Type B pancreatic cell (in vitro differentiated cells): ENCODE data around the gene JPH3. TPM values are rescaled to one million over a fixed set of nuclear protein-coding genes. Genes with fewer than 3 reads are reported as not detected.

Source experiments
- DNase-seq: peaks from one replicate; pipeline ENCODE4 v3.0.0; 2021; ENCODE audit warnings: mixed read lengths; ENCODE audit not compliant: unreplicated experiment; ENCODE audit errors: extremely low spot score
- H3K27ac Mint-ChIP-seq: 2 replicates; pipeline ENCODE4 v1.8.0; 2021; ENCODE audit warnings: mild to moderate bottlenecking, mixed read lengths
- H3K27me3 Mint-ChIP-seq: 2 replicates; pipeline ENCODE4 v1.8.0; 2021; ENCODE audit warnings: mixed read lengths
- H3K36me3 Mint-ChIP-seq: 2 replicates; pipeline ENCODE4 v1.8.0; 2021; ENCODE audit warnings: mixed read lengths
- H3K4me1 Mint-ChIP-seq: one replicate; pipeline ENCODE4 v1.8.0; 2021; ENCODE audit warnings: mixed read lengths; ENCODE audit not compliant: unreplicated experiment
- H3K4me3 Mint-ChIP-seq: 2 replicates; pipeline ENCODE4 v1.8.0; 2021; ENCODE audit warnings: mild to moderate bottlenecking, mixed read lengths
- H3K9me3 Mint-ChIP-seq: 2 replicates; pipeline ENCODE4 v1.8.0; 2021; ENCODE audit warnings: mixed read lengths
- total RNA-seq: library from RNA; stranded (reverse); gene quantifications from 2 replicates; pipeline ENCODE4 v1.2.1, GENCODE V29; 2021; ENCODE audit warnings: low replicate concordance
- TF ChIP-seq, protein P1 (sequence below): fragments of 200-600 bp; sonication (generic); conservative IDR thresholded peaks from 2 replicates; pipeline ENCODE4 v1.5.0; 2021; ENCODE audit warnings: antibody characterized with exemption, mild to moderate bottlenecking

Gene JPH3
- total RNA-seq, 1 donor from 2014 or later, result 7.2 TPM

DNA sequence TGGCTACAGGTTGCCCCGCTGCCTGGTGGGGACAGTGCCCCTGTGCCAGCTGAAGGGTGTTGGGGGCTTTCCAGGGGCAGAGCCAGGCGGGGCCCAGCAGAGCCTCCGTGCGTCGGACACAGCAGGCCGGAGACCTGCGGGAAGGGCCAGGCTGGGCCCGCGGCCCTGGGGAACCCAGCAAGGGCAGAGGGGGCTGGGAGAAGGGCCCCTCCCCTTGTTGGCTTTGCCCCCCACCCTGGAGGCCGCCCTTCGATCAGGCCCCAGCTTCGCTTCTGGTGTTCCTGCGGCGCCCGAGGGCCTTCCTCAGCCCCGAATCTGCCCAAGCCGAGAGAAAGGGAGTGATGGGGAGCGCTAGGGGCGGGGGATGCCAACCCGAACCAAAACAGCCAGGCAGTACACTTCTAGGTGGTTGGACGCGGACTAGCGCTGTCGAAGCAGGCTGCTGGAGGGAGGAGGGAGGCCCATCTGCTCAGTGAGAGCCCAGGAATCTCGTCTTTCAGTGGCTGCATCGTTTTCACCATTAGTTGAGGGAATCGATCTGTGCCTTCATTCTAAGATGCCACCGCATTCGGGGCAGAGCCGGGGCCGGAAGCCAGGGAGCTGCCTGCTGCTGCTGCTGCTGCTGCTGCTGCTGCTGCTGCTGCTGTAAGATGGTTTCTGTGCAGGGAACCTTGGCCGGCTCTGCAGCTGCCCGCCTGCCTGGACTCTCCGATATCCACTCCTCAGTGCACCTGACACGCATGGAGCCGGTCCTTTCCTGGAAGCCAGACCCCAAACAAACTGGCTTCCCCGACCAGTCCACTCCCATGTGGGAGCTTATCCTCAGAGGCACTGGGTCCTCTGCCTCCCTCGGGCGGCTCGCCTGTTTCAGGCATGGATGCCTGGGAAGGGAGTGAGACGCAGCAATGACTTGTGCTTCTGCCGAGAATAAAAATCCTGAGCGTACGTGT, 1.7 kb downstream of the JPH3 start:
- Mint-ChIP-seq H3K27me3 (peaks cover 52% of the 10 kb centered on the region), H3K4me1 (peaks cover 16% of the 10 kb centered on the region), H3K9me3 (no peaks in the 10 kb centered on the region), H3K4me3 (peak overlapping the region; percentile 93), H3K36me3 (no peaks in the 10 kb centered on the region), H3K27ac (peak overlapping the region; percentile 82)
- TF ChIP-seq, protein P1, sequence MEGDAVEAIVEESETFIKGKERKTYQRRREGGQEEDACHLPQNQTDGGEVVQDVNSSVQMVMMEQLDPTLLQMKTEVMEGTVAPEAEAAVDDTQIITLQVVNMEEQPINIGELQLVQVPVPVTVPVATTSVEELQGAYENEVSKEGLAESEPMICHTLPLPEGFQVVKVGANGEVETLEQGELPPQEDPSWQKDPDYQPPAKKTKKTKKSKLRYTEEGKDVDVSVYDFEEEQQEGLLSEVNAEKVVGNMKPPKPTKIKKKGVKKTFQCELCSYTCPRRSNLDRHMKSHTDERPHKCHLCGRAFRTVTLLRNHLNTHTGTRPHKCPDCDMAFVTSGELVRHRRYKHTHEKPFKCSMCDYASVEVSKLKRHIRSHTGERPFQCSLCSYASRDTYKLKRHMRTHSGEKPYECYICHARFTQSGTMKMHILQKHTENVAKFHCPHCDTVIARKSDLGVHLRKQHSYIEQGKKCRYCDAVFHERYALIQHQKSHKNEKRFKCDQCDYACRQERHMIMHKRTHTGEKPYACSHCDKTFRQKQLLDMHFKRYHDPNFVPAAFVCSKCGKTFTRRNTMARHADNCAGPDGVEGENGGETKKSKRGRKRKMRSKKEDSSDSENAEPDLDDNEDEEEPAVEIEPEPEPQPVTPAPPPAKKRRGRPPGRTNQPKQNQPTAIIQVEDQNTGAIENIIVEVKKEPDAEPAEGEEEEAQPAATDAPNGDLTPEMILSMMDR, result no peak
- DNase-seq, result no peak

DNA sequence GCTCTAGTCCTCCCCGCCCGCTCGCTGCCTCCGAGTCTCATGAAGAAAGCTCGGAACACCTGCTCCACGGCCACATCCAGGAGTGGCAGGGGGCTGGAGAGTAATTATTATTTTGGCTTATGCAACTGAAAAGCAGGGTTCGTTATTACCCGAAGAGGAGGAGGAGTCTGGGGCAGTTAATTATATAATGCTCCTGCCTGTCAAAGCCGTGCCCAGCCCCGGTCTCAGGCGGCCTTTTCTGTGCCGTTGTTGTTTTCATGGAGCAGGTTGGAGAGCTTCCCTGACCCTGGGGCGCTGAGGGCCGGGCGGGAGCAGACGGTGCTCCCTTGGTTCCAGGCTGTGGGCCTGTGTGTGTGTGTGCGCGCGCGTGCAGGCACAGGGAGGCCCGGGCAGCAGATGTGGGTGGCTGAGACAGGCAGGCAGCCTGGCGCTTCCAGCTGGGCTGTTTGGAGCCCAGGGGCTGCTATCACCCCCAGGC, 2.4 kb downstream of the JPH3 start:
- H3K27ac Mint-ChIP-seq, result peak overlapping the region; percentile 82
- H3K9me3 Mint-ChIP-seq, result no peaks in the 10 kb centered on the region
- H3K4me3 Mint-ChIP-seq, result peak overlapping the region; percentile 87
- peaks cover 52% of the 10 kb centered on the region for H3K27me3 Mint-ChIP-seq
- TF ChIP-seq, protein P1, result no peak
- peaks cover 16% of the 10 kb centered on the region for H3K4me1 Mint-ChIP-seq
- DNase-seq, result no peak
- H3K36me3 Mint-ChIP-seq, result no peaks in the 10 kb centered on the region

DNA sequence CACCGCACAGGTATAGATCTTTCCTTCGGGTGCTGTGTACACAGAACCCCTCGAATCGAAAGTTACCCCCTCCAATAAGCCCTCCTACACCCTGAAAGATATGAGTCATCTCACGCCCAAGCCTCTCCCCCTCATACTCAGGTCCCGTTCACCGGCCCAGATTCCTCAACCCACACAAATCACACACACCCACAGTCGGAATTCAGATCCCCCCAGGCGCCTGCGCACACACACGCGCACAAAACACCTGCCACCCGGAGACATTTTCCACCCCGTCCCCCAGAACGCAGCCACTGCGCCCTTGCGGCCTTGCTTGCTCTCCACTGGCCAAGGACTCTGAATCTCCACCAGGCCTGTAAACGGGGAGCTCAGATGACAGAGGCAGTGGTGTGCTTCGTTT, 4.9 kb downstream of the JPH3 start:
- Mint-ChIP-seq H3K36me3 (no peaks in the 10 kb centered on the region), H3K4me3 (no peak overlapping the region), H3K27ac (peak overlapping the region; percentile 56), H3K27me3 (peaks cover 52% of the 10 kb centered on the region), H3K9me3 (no peaks in the 10 kb centered on the region), H3K4me1 (peaks cover 16% of the 10 kb centered on the region)
- no peak for DNase-seq
- TF ChIP-seq, protein P1, result no peak

DNA sequence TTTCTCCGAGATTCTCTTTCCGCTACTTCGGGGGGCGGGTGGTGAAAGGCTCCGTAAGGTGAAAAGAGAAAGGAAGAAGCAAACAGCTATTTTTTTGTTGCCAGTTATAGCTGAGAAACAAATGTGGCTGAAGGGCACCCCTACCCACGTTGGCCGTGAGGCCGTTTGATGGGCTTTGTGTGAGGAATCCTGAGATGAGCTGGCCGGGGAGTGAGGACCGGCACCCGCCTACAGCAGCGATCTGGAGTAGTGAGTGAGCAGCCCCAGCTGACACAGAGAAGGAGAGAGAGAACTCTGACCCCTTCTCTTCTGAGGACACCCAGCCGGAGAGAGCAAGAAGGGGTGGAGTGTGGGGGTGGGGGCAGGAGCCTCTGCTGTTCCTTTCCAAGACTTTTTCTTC, 5.6 kb downstream of the JPH3 start:
- TF ChIP-seq, protein P1, result no peak
- Mint-ChIP-seq H3K27ac (no peak overlapping the region), H3K36me3 (no peaks in the 10 kb centered on the region), H3K4me1 (peaks cover 16% of the 10 kb centered on the region), H3K9me3 (no peaks in the 10 kb centered on the region), H3K4me3 (no peak overlapping the region), H3K27me3 (peaks cover 52% of the 10 kb centered on the region)
- DNase-seq, result no peak

DNA sequence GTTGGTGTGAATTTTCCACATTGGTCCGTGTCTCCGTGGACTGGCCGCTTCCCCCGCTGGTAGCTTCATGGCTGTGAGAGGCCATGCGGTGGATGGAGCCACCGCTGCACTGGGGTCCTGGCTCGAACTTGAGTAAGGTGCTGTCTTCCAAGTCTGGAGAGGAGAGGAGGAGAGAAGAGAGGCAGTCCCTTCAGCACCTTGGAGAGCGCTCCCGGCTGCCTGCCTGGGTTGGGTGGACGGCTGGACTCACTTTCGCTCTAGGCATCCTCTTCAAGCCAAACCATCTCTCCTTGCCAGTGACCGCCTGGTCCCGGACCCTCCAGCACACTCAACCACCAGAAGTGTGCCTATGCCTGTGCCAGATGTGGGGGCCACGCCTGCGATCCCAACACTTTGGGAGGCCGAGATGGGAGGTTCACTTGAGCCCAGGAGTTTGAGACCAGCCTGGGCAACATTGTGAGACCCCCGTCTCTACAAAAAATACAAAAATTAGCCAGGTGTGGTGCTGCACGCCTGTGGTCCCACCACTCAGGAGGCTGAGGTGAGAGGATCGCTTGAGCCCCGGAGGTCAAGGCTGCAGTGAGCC, 6.2 kb downstream of the JPH3 start:
- peaks cover 12% of the 10 kb centered on the region for H3K4me1 Mint-ChIP-seq
- H3K27me3 Mint-ChIP-seq, result peaks cover 45% of the 10 kb centered on the region
- H3K27ac Mint-ChIP-seq, result no peak overlapping the region
- H3K36me3 Mint-ChIP-seq, result no peaks in the 10 kb centered on the region
- H3K9me3 Mint-ChIP-seq, result no peaks in the 10 kb centered on the region
- H3K4me3 Mint-ChIP-seq, result peak overlapping the region; percentile 28
- TF ChIP-seq, protein P1, result no peak
- DNase-seq, result peak; percentile 84
